Mammary epithelial cell (primary cell): Measurements from ENCODE around the gene C7orf25.

Experiments
- CTCF ChIP-seq, 2 donors: IDR thresholded peaks in 1 of 2; conservative IDR thresholded peaks in 1 of 2; 2 replicates each; pipeline ENCODE4 v1.5.1; 2011 to 2012; ENCODE audit warnings: inconsistent platforms in 2 of 2, low read length in 2 of 2, mild to moderate bottlenecking in 2 of 2, control low read depth in 1 of 2, low read depth in 1 of 2; ENCODE audit not compliant: insufficient read depth in 1 of 2; ENCODE audit errors: extremely low read depth in 1 of 2
- EZH2 ChIP-seq: IDR thresholded peaks from 2 replicates; pipeline ENCODE4 v1.6.1; 2012; ENCODE audit warnings: low read length, inconsistent platforms, borderline replicate concordance

- no peak for TF ChIP-seq CTCF (conservative IDR thresholded peaks at IDR 0.05 in 1 of 2, IDR thresholded peaks at IDR 0.05 in 1 of 2; ENCODE audit: extremely low read depth in 1 of 2, insufficient read depth in 1 of 2, low read depth in 1 of 2, low read length in 2 of 2)
- no peak for TF ChIP-seq EZH2
Measured at GRCh38 chr7:42914009-42914408, 2.1 kb upstream of the C7orf25 start.
